Stomach (tissue), 4 donors: ENCODE measurements around the gene PARD3.

Experiments
- CTCF ChIP-seq, 7 experiments: fragments of 450-650 bp in 4 of 7; fragments of 200-600 bp in 3 of 7; sonication (generic) in 3 of 7; IDR thresholded peaks; one replicate each; pipeline ENCODE4 v1.5.1; 2016 to 2019; ENCODE audit warnings: antibody characterized with exemption in 7 of 7, control low read depth in 2 of 7, mild to moderate bottlenecking in 1 of 7
- EP300 ChIP-seq: sonication (generic); formaldehyde crosslinking; IDR thresholded peaks from one replicate; pipeline ENCODE4 v1.6.1; 2017; ENCODE audit warnings: antibody characterized with exemption
- POLR2A ChIP-seq, 4 donors: fragments of 450-650 bp; IDR thresholded peaks; one replicate each; pipeline ENCODE4 v1.6.1; 2016; ENCODE audit warnings: antibody characterized with exemption in 4 of 4, control low read depth in 2 of 4, mild to moderate bottlenecking in 1 of 4, moderate library complexity in 1 of 4
- POLR2AphosphoS5 ChIP-seq, 3 donors: sonication (generic); formaldehyde crosslinking; IDR thresholded peaks; one replicate each; pipeline ENCODE4 v1.6.1; 2016; ENCODE audit warnings: antibody characterized with exemption in 3 of 3

- no peak for TF ChIP-seq CTCF (IDR thresholded peaks at IDR 0.05)
- TF ChIP-seq POLR2A (IDR thresholded peaks at IDR 0.05) = no peak
- TF ChIP-seq EP300 = no peak
- TF ChIP-seq POLR2AphosphoS5 (IDR thresholded peaks at IDR 0.05) = peak in 1 of 3 donors; percentile 37
Observed at GRCh38 chr10:34526758-34527730, 288.1 kb downstream of the PARD3 start.
